ENCODE measurements around the gene BOLA3.
A peak's percentile ranks its signal among the peaks of the same experiment; 100 is the strongest.

The BOLA3 gene

GRCh38 chr2:74155830-74156229 lies 8.1 kb upstream of the BOLA3 start:
- no peak for DNase-seq
- H3K4me1 ChIP-seq = no peaks in the 10 kb centered on the region
- H3K27me3 ChIP-seq = no peaks in the 10 kb centered on the region
- H3K9me3 ChIP-seq = no peaks in the 10 kb centered on the region
- H3K4me3 ChIP-seq (ENCODE audit: low read depth, low read length) = no peak overlapping the region
- no peak for TF ChIP-seq CTCF (IDR thresholded peaks at IDR 0.05; ENCODE audit: low read depth, low read length)
- no peaks in the 10 kb centered on the region; the same call in none of the 2 replicates for H3K36me3 ChIP-seq

DNA sequence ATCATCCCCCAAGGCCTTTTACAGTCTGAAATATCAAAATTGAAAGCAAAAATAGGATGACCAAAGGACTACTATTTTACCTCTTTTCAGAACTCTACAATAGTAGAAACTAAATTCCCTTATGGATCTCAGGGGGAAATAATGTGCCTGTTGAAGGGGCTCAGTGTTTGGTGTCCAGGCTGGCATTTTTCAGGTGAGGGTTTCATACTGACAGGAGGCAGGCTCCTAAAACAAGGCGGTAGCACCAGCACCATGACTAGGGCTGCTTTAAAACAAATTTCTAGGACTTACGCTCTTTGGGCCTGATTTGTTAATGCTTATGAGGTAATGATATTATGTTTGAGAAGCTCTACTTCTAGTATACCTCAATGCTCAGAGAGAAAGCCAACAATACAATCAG lies 5.2 kb upstream of the BOLA3 start:
- Histone ChIP-seq H3K27me3 (no peaks in the 10 kb centered on the region), H3K4me3 (ENCODE audit: low read depth, low read length) (no peak overlapping the region), H3K9me3 (no peaks in the 10 kb centered on the region), H3K36me3 (no peaks in the 10 kb centered on the region; the same call in none of the 2 replicates), H3K4me1 (no peaks in the 10 kb centered on the region)
- DNase-seq = no peak
- TF ChIP-seq CTCF (IDR thresholded peaks at IDR 0.05; ENCODE audit: low read depth, low read length) = no peak

GRCh38 chr2:74149570-74150319 lies 2.0 kb upstream of the BOLA3 start:
- no peaks in the 10 kb centered on the region for H3K9me3 ChIP-seq
- TF ChIP-seq CTCF (IDR thresholded peaks at IDR 0.05; ENCODE audit: low read depth, low read length) = no peak
- H3K27me3 ChIP-seq = no peaks in the 10 kb centered on the region
- H3K36me3 ChIP-seq = no peaks in the 10 kb centered on the region
- H3K4me1 ChIP-seq = no peaks in the 10 kb centered on the region
- H3K4me3 ChIP-seq (ENCODE audit: low read depth, low read length) = no peak overlapping the region
- no peak for DNase-seq

DNA sequence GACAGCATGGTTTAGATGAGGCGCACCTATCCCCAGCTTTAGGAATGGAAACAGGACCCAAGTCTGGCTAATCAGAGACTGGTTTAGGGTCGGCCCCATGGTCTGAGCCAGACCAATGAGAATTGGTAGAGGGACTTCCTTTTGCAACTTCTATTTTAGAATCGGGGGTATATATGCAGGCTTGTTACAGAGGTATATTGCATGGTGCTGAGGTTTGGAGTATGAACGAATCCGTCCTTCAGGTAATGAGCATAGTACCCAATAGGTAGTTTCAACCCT lies 1.5 kb upstream of the BOLA3 start:
- Histone ChIP-seq H3K27me3 (no peaks in the 10 kb centered on the region), H3K4me1 (no peaks in the 10 kb centered on the region), H3K36me3 (no peaks in the 10 kb centered on the region), H3K4me3 (ENCODE audit: low read depth, low read length) (peak overlapping the region; percentile 84), H3K9me3 (no peaks in the 10 kb centered on the region)
- DNase-seq = no peak
- TF ChIP-seq CTCF (IDR thresholded peaks at IDR 0.05; ENCODE audit: low read depth, low read length) = no peak

- no peak for TF ChIP-seq CTCF (IDR thresholded peaks at IDR 0.05; ENCODE audit: low read depth, low read length)
- Histone ChIP-seq H3K4me3 (ENCODE audit: low read depth, low read length) (peak overlapping the region; percentile 84), H3K27me3 (no peaks in the 10 kb centered on the region), H3K36me3 (no peaks in the 10 kb centered on the region), H3K9me3 (no peaks in the 10 kb centered on the region), H3K4me1 (no peaks in the 10 kb centered on the region)
- no peak for DNase-seq
These were observed 940 bp upstream of the BOLA3 start for GRCh38 chr2:74148457-74149246.
